HG03442 (cell line): ENCODE data around the gene LDAF1.
"Not testable (repeated sequence)": the region's sequence is repeated elsewhere in the genome, so short reads cannot be mapped to it uniquely, and the experiment has no call there.

Experiments
- ATAC-seq: cut with Tn5 transposase; IDR thresholded peaks from one replicate; pipeline ENCODE4 v1.9.1; 2021; ENCODE audit warnings: mild to moderate bottlenecking, moderate library complexity; ENCODE audit not compliant: unreplicated experiment

LDAF1 gene

GRCh38 chr16:21158208-21159110 is at the start of gene LDAF1:
Gene LDAF1, plus strand, starts transcription at chr16:21158674. Its CDS starts 2,509 bp downstream, at chr16:21161183.
- ATAC-seq: peak; percentile 81

GRCh38 chr16:21115551-21115950 is 42.9 kb upstream of the LDAF1 start:
- ATAC-seq: not testable (repeated sequence)

- no peak for ATAC-seq
These were observed 42.3 kb upstream of the LDAF1 start for GRCh38 chr16:21116148-21116693.

GRCh38 chr16:21117567-21117966 is 40.9 kb upstream of the LDAF1 start:
- no peak for ATAC-seq

- no peak for ATAC-seq
These were observed 37.4 kb upstream of the LDAF1 start for GRCh38 chr16:21120976-21121520.

GRCh38 chr16:21125191-21125590 is 33.3 kb upstream of the LDAF1 start:
- no peak for ATAC-seq

- ATAC-seq: no peak
These were observed 32.0 kb upstream of the LDAF1 start for GRCh38 chr16:21126518-21126917.

- no peak for ATAC-seq
These were observed 29.5 kb upstream of the LDAF1 start for GRCh38 chr16:21128991-21129390.

GRCh38 chr16:21130811-21131210 is 27.7 kb upstream of the LDAF1 start:
- no peak for ATAC-seq

- ATAC-seq: no peak
These were observed 24.4 kb upstream of the LDAF1 start for GRCh38 chr16:21134053-21134452.

GRCh38 chr16:21145738-21146137 is 12.7 kb upstream of the LDAF1 start:
- ATAC-seq: no peak

- no peak for ATAC-seq
These were observed 8.0 kb upstream of the LDAF1 start, which contains the start of gene DNAH3 for GRCh38 chr16:21150375-21151001. Gene DNAH3, minus strand, starts transcription at chr16:21150846. Its CDS starts 527 bp downstream, at chr16:21150319.

GRCh38 chr16:21152160-21153030 is 6.1 kb upstream of the LDAF1 start:
- ATAC-seq: not testable (repeated sequence)

GRCh38 chr16:21153124-21153729 is 5.2 kb upstream of the LDAF1 start:
- not testable (repeated sequence) for ATAC-seq

- ATAC-seq: not testable (repeated sequence)
These were observed 2.5 kb upstream of the LDAF1 start for GRCh38 chr16:21156011-21156410.

- ATAC-seq: no peak
These were observed 1.6 kb upstream of the LDAF1 start for GRCh38 chr16:21156767-21157467.

- ATAC-seq: no peak
These were observed 842 bp upstream of the LDAF1 start for GRCh38 chr16:21157632-21158031.

GRCh38 chr16:21159281-21159951 is 942 bp downstream of the LDAF1 start:
- no peak for ATAC-seq

- ATAC-seq: no peak
These were observed 1.8 kb downstream of the LDAF1 start for GRCh38 chr16:21160276-21160675.
